IPS DF 6.9 (cell line): Measurements from ENCODE around the gene BANF1.

Experiments
- DNase-seq: peaks from one replicate; pipeline ENCODE4 v3.0.0-alpha.2; 2013; ENCODE audit warnings: low read depth, low spot score
- H3K27ac ChIP-seq: one replicate; pipeline ENCODE4 v1.5.1; 2013; ENCODE audit warnings: low read length, control low read depth
- H3K27me3 ChIP-seq: 2 replicates; pipeline ENCODE4 v1.6.1; 2013; ENCODE audit warnings: mild to moderate bottlenecking, low read length; ENCODE audit not compliant: control insufficient read depth, insufficient read depth
- H3K36me3 ChIP-seq: 2 replicates; pipeline ENCODE4 v1.6.1; 2013; ENCODE audit warnings: low read length; ENCODE audit not compliant: control insufficient read depth, insufficient read depth
- H3K4me1 ChIP-seq: 2 replicates; pipeline ENCODE4 v1.6.1; 2013; ENCODE audit warnings: low read length; ENCODE audit not compliant: control insufficient read depth, insufficient read depth
- H3K4me3 ChIP-seq: 2 replicates; pipeline ENCODE4 v1.5.1; 2013; ENCODE audit warnings: mild to moderate bottlenecking, low read length
- H3K9me3 ChIP-seq: 2 replicates; pipeline ENCODE4 v1.6.1; 2013; ENCODE audit warnings: low read length, inconsistent platforms; ENCODE audit not compliant: control insufficient read depth, insufficient read depth
- WGBS: extraction: QIAGEN DNeasy Blood & Tissue Kit; methylation state at CpG from one replicate; pipeline ENCODE4 v1.1.7; 2013; ENCODE audit warnings: mixed read lengths, missing lambda C conversion rate; ENCODE audit not compliant: insufficient read length, insufficient coverage; 5-methylcytosine and 5-hydroxymethylcytosine counted together

BANF1 gene

GRCh38 chr11:66001942-66002647 is at the start of gene BANF1, which contains the start of gene EIF1AD:
TSS of gene BANF1 (plus strand) at chr11:66002503. CDS start at chr11:66003251, 748 bp downstream.
TSS of gene EIF1AD (minus strand) at chr11:66002157. CDS start at chr11:66000389, 1,768 bp downstream.
- no peak within 1 kb of the TSS for H3K27ac ChIP-seq
- DNase-seq: peak; percentile 93
- WGBS: no CpG with 5 or more reads among the region's 55 CpGs
- H3K36me3 ChIP-seq: peaks cover 30% of the 10 kb centered on the region; the same call in 1 of the 2 replicates
- H3K27me3 ChIP-seq: no peaks in the 10 kb centered on the region
- H3K4me1 ChIP-seq: no peaks in the 10 kb centered on the region
- H3K4me3 ChIP-seq: peak within 1 kb of the TSS; percentile 94
- no peaks in the 10 kb centered on the region for H3K9me3 ChIP-seq

- H3K36me3 ChIP-seq: no peaks in the 10 kb centered on the region
- H3K9me3 ChIP-seq: no peaks in the 10 kb centered on the region
- no peaks in the 10 kb centered on the region for H3K27me3 ChIP-seq
- no peak overlapping the region for H3K27ac ChIP-seq
- H3K4me1 ChIP-seq: 0 out of 2 replicates have a peak, but pooled peaks cover 1% of the 10 kb centered on the region
- WGBS: no CpG with 5 or more reads among the region's 20 CpGs
- no peak for DNase-seq
- H3K4me3 ChIP-seq: no peak overlapping the region
Measured at GRCh38 chr11:65953471-65953870, 48.8 kb upstream of the BANF1 start.

GRCh38 chr11:65954771-65955170 is 47.5 kb upstream of the BANF1 start:
- Histone ChIP-seq H3K9me3 (no peaks in the 10 kb centered on the region), H3K27ac (no peak overlapping the region), H3K4me3 (no peak overlapping the region), H3K27me3 (no peaks in the 10 kb centered on the region), H3K4me1 (0 out of 2 replicates have a peak, but pooled peaks cover 1% of the 10 kb centered on the region), H3K36me3 (no peaks in the 10 kb centered on the region)
- no peak for DNase-seq
- no CpG with 5 or more reads among the region's 8 CpGs for WGBS

GRCh38 chr11:65958291-65958690 is 44.0 kb upstream of the BANF1 start:
- no peaks in the 10 kb centered on the region for H3K27me3 ChIP-seq
- no peaks in the 10 kb centered on the region for H3K36me3 ChIP-seq
- no peak for DNase-seq
- H3K4me1 ChIP-seq: 0 out of 2 replicates have a peak, but pooled peaks cover 3% of the 10 kb centered on the region
- no peak overlapping the region for H3K4me3 ChIP-seq
- no CpG with 5 or more reads among the region's 4 CpGs for WGBS
- H3K9me3 ChIP-seq: no peaks in the 10 kb centered on the region
- H3K27ac ChIP-seq: no peak overlapping the region

GRCh38 chr11:65958774-65959420 is 43.4 kb upstream of the BANF1 start:
- WGBS: no CpG with 5 or more reads among the region's 17 CpGs
- DNase-seq: no peak
- no peaks in the 10 kb centered on the region for H3K36me3 ChIP-seq
- H3K9me3 ChIP-seq: no peaks in the 10 kb centered on the region
- no peak overlapping the region for H3K27ac ChIP-seq
- H3K27me3 ChIP-seq: no peaks in the 10 kb centered on the region
- H3K4me1 ChIP-seq: 0 out of 2 replicates have a peak, but pooled peaks cover 3% of the 10 kb centered on the region
- H3K4me3 ChIP-seq: no peak overlapping the region

GRCh38 chr11:65960824-65961266 is 41.5 kb upstream of the BANF1 start:
- no peaks in the 10 kb centered on the region for H3K9me3 ChIP-seq
- no peak for DNase-seq
- WGBS: no CpG with 5 or more reads among the region's 16 CpGs
- H3K27ac ChIP-seq: no peak overlapping the region
- no peaks in the 10 kb centered on the region for H3K27me3 ChIP-seq
- H3K4me1 ChIP-seq: 0 out of 2 replicates have a peak, but pooled peaks cover 2% of the 10 kb centered on the region
- peaks cover 17% of the 10 kb centered on the region for H3K36me3 ChIP-seq
- H3K4me3 ChIP-seq: peak overlapping the region; percentile 99; the same call in 1 of the 2 replicates

- Histone ChIP-seq H3K36me3 (peaks cover 23% of the 10 kb centered on the region), H3K4me1 (0 out of 2 replicates have a peak, but pooled peaks cover 2% of the 10 kb centered on the region), H3K9me3 (no peaks in the 10 kb centered on the region), H3K27ac (no peak within 1 kb of the TSS), H3K4me3 (peak within 1 kb of the TSS; percentile 99), H3K27me3 (no peaks in the 10 kb centered on the region)
- peak; percentile 95 for DNase-seq
- no CpG with 5 or more reads among the region's 97 CpGs for WGBS
Measured at GRCh38 chr11:65961267-65962140, 40.8 kb upstream of the BANF1 start, which contains the start of gene SART1. TSS of gene SART1 (plus strand) at chr11:65961734. CDS start at chr11:65961781, 47 bp downstream.

- H3K27ac ChIP-seq: no peak overlapping the region
- H3K27me3 ChIP-seq: no peaks in the 10 kb centered on the region
- 0 out of 2 replicates have a peak, but pooled peaks cover 2% of the 10 kb centered on the region for H3K4me1 ChIP-seq
- DNase-seq: no peak
- no peaks in the 10 kb centered on the region for H3K9me3 ChIP-seq
- H3K36me3 ChIP-seq: peaks cover 29% of the 10 kb centered on the region
- peak overlapping the region; percentile 99; the same call in 1 of the 2 replicates for H3K4me3 ChIP-seq
- no CpG with 5 or more reads among the region's 13 CpGs for WGBS
Measured at GRCh38 chr11:65962141-65962564, 40.1 kb upstream of the BANF1 start.

- H3K27me3 ChIP-seq: no peaks in the 10 kb centered on the region
- DNase-seq: no peak
- H3K36me3 ChIP-seq: peaks cover 43% of the 10 kb centered on the region
- H3K4me1 ChIP-seq: 0 out of 2 replicates have a peak, but pooled peaks cover 2% of the 10 kb centered on the region
- no peaks in the 10 kb centered on the region for H3K9me3 ChIP-seq
- no CpG with 5 or more reads among the region's 10 CpGs for WGBS
- H3K4me3 ChIP-seq: no peak overlapping the region
- no peak overlapping the region for H3K27ac ChIP-seq
Measured at GRCh38 chr11:65964906-65965305, 37.4 kb upstream of the BANF1 start.
